Frontal cortex (tissue), 4 donors: Measurements from ENCODE around the gene FGF14. TPM values are rescaled to one million over a fixed set of nuclear protein-coding genes. Genes with fewer than 3 reads are reported as not detected.

Experiments
- DNase-seq, 2 donors: peaks; one replicate each; pipeline ENCODE4 v3.0.0; 2012; ENCODE audit warnings: low spot score in 2 of 2
- FAIRE-seq: peaks from 2 replicates; lab custom pipeline; 2012; peaks lifted over from hg19 to GRCh38; lab: Jason Lieb, UNC
- total RNA-seq: library from RNA; depleted of rRNA; stranded (reverse); fragments of >200 nt; gene quantifications from one replicate; pipeline ENCODE4 v1.2.3, GENCODE V29; 2014
- donor health status: control.
- donor health status: control.
- donor health status: control.

FGF14 gene
- total RNA-seq, 1 donor from 2014 or later: 85.2 TPM

DNA sequence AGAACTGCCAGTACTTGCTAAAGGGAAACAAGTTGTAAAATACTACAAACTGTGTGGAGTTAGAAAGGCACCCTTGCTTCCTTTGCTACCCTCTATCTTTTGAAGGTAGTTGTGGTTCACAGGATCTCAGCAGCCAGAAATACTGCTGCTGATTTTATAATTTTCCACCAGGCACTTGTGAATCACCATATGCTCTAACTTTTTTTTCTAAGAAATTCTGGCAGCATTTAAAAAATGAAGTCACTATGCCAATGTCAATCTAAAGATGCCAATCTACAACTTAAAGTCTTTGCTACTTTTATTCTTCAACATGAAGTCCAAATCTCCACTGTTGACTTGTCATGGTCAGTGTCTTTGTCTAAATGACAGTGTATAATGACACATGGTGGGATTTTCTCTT is 621.6 kb downstream of the FGF14 start:
- no peak for DNase-seq

DNA sequence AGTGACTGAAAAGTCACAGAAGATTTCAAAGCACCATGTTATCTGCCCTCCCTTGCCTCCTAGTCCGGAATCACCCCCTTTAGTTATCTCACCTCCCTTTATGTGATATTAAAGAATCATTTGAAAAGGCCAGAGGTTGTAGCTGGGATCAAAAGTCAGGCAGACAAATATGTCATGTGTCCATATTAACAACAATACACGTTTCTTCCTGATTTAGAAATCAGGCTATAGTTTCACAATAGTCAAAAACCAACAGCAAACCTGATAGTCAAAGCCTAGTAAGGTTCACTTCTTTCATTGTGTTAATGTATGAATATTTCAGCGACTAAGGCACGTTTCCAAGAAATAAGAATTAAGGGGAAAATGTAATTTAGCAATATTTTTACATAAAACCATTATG is 622.7 kb downstream of the FGF14 start:
- FAIRE-seq (no peak), DNase-seq (no peak)

More for the DNA sequence above, 621.6 kb downstream of the FGF14 start:
- FAIRE-seq: no peak

GRCh38 chr13:101775267-101775666 is 626.6 kb downstream of the FGF14 start:
- FAIRE-seq (no peak), DNase-seq (no peak)

DNA sequence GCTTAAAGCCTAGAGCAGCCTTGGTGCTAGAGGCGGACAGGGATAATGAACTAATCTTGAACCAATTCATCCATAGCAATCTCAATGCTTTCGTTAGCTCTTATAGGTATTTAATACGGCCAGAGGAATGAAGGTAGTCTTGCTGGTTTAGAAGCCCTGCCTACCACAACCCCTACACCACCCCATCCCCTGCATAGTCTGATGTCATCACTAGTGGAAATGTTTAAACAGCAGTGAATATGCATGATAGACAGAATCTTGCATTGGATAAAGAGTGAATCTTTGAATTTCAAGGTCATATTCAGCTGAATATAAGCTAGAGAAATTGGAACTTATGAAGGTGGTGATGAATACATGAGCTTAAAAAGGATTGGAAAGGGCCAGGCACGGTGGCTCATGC is 627.5 kb downstream of the FGF14 start:
- no peak for DNase-seq
- FAIRE-seq: no peak

GRCh38 chr13:101773062-101773461 is 628.8 kb downstream of the FGF14 start:
- DNase-seq: no peak
- no peak for FAIRE-seq

- FAIRE-seq (no peak), DNase-seq (no peak)
Measured at GRCh38 chr13:101767131-101767530, 634.7 kb downstream of the FGF14 start.

DNA sequence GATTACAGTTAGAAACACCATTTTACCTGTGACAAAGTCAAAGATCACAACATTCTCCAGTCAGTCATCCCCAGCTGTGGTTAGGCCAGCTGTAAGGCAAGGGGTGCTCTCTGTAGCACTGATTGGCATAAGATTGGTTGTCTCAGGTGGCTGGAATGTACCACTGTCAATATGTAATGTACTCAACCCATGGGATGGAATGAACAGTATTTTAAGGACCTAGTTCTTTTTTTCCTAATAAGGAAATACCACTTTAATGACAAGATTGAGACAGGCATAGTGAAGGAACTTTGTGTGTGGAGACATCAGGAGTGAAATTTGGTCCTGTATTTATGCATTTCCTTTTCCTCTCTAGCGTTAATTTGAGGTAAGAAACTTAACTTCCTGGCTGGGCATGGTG is 638.7 kb downstream of the FGF14 start:
- DNase-seq (no peak), FAIRE-seq (no peak)

- DNase-seq: peak; percentile 4 to 14
Measured at GRCh38 chr13:101757446-101758039, 644.3 kb downstream of the FGF14 start.

DNA sequence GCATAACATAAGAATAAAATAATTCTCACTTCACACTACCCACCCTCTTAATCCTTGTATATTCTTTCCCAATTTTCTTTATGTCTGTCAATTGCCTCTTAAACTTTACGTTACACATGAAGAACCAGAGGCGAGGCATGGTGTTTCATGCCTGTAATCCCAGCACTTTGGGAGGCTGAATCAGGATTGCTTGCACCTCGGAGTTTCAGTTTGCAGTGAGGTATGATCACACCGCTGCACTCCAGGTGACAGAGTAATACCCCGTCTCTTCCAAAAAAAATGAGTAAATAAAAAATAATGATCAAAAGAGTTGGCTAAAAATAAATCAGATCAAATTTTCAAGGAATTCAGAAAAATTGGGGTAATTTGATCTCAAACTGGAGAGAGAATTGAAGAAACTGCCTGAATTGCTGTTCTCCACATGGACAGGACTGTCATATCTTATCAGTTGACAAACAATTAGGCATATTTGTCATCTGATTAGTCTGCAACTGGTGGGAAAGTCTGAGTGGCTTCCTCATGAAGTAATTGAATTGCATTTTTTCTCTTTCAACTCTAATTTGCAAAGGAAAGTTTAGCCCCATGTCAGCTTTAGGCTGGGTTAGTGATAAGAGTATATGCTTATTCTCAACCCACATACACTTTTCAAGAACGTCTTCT is 646.5 kb downstream of the FGF14 start:
- DNase-seq: no peak
- FAIRE-seq: no peak

More at GRCh38 chr13:101757446-101758039, 644.3 kb downstream of the FGF14 start:
- FAIRE-seq: peak; percentile 86

DNA sequence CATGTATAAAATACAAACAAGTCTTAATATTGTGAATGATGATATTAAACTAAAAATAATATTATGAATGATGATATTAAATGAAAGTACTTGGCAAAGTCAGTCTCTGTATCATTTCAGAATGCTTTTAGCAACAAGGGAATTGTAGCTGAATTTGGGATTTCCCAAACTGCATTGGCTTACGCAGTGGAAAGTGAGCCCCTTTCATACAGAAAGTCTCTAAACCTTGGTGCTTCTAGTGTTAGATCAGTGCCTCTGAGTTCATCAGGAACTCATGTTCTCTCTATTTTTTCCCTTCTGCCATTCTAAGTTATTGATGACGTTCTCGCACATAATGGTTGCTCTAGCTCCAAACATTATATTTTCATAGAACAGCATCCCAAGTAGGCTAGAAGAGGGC is 649.4 kb downstream of the FGF14 start:
- no peak for FAIRE-seq
- DNase-seq: no peak

GRCh38 chr13:101751488-101751887 is 650.4 kb downstream of the FGF14 start:
- no peak for DNase-seq
- no peak for FAIRE-seq

GRCh38 chr13:101749584-101749983 is 652.3 kb downstream of the FGF14 start:
- FAIRE-seq: no peak
- no peak for DNase-seq

DNA sequence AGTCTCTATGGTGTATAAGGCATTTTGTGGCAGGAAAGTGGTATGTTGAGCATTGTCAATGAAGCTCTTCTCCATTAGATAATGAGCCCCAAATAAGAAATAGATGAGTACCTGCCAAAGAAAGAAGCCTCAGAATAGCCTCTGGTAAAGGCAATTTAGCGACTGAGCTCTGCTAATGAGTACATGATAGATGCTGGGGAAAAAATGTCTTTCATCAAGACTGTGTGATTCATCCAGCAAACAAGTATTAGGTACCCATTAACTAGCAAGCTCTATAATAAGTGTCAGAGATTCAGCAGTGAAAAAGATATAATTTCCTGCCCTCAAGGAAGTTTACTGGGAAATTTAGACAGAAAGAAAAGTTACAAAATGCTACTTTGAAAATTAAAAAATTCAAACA is 654.8 kb downstream of the FGF14 start:
- FAIRE-seq (no peak), DNase-seq (no peak)

DNA sequence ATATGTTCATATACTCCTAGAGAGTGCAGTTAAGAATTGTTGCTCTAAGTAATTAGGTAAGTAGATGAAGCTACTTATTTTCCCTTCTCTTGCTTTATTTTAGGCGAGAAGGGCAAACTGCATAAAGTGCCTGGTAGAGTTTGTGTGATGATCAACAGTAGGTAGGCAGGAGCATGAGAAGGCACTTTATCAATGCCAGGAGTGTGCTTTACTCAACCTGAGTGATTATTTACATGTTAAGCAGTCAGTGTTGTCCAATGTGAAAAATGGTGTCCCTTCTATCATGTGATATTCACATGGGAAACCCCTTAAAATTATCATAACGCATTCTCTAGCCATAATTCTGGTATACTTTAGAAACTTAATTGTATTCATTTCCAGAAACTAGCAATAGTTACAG is 655.3 kb downstream of the FGF14 start:
- no peak for FAIRE-seq
- no peak for DNase-seq

DNA sequence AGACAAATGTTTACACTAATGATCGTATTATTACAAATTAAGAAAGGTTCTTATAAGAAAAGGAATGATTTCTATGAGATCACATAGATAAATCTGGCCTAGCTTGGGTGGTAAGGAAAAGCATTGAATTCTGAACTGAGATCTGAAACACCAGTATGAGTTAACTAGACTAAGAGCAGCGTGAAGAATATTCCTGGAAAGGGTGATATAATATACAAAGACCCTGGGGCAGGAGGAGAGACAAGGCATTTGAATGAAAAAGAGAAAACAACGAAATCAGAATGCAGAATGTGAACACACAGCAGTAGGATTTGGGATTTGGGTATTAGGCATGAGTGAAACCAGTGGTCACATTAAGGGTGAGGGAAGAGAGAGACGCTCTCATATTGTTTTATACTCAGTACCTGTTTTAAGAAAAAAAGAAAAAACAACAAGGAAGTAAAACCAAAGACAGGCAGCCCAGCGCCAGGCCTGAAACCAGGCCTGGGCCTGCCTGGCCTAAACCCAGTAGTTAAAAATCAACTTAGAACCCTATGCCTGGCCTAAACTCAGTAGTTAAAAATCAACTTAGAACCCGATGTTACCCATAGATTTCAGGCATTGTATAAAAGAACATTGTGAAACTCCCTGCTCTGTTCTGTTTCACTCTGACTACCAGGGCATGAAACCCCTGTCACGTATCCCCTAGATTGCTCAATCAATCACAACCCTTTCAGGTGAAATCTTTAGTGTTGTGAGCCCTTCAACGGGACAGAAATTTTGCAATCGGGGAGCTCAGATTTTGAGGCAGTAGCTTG is 662.3 kb downstream of the FGF14 start:
- FAIRE-seq: no peak

DNA sequence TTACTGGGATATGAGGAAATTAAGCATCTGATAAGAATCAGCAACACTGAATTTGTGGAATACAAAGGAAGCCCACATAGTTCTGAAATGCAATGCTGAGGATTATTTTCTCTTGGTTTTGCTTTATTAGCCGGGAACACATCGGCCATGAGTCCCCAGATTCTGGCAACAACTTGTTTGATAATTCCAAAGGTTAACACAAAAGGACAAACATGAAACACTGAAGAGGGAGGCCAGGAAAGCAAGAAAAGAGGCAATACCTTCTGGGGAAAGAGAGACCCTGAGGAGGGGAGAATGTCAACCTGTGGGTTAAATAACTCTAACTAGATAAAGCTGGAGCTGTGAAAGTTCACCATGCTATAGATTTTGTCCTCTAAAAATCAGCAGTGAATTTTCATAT is 663.5 kb downstream of the FGF14 start:
- no peak for FAIRE-seq
- DNase-seq: no peak

More for the DNA sequence above, 662.3 kb downstream of the FGF14 start:
- no peak for DNase-seq

DNA sequence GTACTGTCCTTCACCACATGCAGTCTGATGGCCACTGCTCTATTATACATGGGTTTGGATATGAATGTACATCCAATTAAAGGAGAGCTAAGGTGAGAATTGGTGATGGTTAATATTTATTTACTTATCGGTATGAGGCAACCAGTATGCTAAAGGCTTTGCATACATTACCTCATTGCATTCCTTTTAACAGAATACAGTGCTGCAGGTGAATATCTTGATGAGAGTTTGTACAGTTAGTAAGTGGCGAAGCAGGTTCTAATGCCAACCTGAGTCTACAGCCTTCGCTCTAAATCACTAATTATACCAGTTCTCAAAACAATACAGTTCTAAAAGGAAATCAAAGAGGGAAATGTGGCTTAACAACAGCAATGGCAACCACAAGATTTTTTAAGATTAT is 665.3 kb downstream of the FGF14 start:
- no peak for DNase-seq
- FAIRE-seq: no peak

DNA sequence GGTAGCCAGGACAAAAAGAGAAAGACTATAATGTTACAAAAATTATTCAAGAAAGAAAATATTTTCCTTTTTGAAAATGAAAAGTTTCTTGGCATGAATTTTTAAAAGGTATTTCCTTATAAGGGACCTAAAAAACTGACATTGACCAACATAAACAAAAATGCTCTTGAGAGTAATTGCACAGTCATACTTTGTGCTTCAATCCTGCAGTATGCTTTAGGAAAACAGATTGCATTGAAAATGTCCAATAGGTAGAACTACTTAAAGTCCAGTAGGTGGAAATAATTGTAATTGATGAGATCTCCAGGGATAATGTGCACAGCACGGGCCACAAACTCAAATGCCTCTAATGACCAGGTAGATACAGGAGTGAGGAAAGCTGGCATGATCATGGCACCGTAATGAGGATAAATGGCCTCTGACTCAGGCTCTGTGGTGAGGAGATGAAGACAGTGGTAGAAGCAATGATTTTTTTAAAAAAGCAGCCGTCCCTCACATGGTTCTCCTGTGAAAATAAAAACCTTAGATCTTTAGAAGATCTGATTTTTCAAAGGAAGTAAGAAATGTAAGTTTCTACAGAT is 671.3 kb downstream of the FGF14 start:
- DNase-seq (no peak), FAIRE-seq (no peak)

- no peak for FAIRE-seq
- no peak for DNase-seq
Measured at GRCh38 chr13:101728615-101729014, 673.2 kb downstream of the FGF14 start.

DNA sequence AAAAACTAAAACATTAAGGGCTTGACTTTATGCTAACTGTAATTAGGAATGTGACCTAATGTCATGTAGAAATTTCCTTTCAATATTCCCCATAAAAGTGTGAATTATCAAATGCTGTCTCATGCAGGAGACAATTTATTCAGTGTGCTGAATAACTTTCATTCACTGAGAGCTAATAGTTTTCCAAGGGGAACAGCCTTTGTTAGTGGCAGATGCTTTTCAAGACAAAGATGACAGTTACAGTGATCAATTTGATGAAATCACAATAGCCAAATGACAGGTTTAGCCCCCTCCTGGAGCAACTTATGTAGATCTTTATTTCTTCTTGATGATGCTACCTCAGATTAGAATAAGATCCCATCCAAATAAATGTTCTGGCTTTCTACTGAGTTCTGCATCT is 673.8 kb downstream of the FGF14 start:
- FAIRE-seq (no peak), DNase-seq (no peak)

- DNase-seq (no peak), FAIRE-seq (no peak)
Measured at GRCh38 chr13:101727118-101727517, 674.7 kb downstream of the FGF14 start.
